DMS 273 (cell line): Measurements from ENCODE around the gene MPG.
"Not testable (repeated sequence)": the region's sequence is repeated elsewhere in the genome, so short reads cannot be mapped to it uniquely, and the experiment has no call there.

ENCODE experiments used
- DNase-seq: peaks from one replicate; lab custom pipeline; 2025; ENCODE audit not compliant: unreplicated experiment; lab: John Stamatoyannopoulos, UW

MPG gene, protein sequence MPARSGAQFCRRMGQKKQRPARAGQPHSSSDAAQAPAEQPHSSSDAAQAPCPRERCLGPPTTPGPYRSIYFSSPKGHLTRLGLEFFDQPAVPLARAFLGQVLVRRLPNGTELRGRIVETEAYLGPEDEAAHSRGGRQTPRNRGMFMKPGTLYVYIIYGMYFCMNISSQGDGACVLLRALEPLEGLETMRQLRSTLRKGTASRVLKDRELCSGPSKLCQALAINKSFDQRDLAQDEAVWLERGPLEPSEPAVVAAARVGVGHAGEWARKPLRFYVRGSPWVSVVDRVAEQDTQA

DNA sequence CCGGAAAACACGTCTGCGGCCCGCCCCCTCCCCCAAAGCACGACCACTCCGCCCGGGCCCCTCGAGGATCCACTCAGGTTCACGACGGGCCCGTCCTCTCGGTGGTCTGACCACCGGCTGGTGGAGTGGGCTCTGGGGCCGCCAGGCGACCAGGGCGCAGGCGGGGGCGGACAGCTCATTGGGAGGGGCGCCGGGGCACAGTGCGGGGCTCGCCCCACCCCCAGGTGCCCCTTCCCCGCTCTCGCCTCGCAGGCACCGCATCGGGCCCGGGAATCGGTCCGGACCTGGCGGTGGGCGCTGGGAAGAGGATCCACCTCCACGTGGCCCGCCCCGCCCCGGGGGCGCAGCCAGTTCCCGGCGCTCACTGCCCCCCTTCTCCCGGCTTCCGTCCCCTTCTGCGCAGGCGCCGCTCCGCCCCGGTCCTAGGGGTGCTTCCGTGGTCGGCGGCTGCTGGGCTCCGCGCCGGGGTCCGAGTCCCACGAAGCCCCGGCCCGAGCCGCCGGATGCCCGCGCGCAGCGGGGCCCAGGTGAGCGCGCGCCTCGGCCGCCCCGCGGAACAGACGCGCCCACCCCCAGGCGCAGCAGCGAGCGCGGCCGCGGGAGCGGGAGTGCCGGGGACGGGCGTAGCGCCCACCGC, at the start of gene MPG:
Gene MPG, plus strand, starts transcription at position 419 of the 637 bp plus-strand sequence. Its CDS starts 85 bp downstream, at position 504.
- peak; percentile 89 for DNase-seq

DNA sequence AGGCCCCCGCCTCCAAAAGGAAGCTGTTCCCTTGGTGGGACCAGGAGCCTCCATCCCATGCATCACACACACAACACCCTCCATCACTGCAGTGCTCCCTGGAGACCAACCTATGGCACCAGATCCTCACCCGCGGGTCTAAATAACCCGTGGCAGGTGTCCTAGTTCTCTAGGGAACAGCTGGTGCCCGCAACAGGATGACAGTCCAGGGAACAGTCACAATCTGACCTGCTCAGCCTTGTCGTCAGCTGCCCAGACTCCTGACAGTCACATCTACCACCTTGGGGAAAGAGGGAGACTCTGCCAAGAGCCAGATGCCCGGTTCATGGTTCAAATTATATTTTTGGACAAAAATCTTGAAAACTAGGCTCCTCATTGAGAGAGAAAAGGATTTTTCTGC, 47.4 kb upstream of the MPG start:
- DNase-seq, result not testable (repeated sequence)

DNA sequence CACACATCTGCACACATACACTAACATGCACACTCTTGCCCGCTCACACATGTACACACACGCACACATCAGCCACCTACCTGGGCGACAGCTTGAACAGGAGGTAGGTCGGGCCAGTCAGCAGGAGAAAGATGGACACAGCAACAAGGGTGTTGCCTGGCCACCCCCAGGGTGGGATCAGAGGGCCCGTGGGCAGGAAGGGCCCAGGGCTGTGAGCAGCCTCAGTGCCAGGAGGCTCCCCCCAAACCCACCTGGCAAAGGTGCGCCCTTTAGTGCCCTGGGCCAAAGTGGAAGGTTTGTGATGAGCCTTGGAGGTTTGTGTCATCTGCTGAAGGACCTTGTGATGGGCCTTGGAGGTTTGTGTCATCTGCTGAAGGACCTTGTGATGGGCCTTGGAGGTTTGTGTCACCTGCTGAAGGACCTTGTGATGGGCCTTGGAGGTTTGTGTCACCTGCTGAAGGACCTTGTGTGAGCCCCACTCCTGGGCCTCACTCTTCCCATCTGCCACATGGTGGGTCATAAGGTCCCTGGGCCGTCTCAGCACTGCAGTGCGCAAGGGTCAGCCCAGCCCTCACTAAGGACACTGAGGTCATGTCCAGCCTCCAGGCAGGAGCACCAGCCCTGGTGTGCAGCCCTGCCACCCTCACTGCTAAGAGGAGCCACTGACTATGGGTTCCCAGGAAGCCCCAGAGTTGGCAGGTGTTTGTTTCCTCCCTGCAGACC, 44.7 kb upstream of the MPG start:
- not testable (repeated sequence) for DNase-seq

DNA sequence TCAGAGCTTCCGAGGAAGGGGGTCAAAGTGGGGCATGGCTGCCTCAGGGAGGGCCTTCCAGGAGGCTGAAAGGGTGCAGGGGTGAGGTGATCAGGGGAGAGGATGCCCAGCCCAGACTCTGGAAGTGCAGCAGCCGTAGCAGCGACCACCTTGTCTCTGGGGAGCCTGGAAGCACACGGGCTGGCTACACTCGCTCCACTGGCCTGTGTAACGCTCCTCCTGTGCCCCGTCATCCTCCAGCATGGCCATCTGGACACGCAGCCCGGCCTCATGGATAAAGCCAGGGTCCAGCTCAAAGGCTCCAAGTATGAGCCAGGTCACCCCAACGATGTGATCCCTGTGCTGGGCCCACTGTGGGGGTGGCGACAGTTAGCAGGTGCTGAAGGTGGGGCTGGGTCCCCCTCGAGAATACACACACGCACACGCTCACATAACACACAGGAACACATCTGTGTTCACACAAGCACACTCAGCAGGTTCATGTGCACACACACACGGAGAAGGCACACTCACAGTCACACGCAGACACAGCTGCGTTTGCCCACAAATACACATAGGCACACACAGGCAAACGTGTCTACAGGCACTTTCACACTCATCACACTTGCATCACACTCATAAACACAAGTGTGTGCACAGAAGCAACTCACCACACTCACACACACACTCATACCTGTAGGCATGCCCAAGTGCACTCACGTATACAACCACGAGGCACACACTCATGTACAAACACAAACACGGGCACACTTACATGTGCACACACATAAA, 44.0 kb upstream of the MPG start:
- no peak for DNase-seq

DNA sequence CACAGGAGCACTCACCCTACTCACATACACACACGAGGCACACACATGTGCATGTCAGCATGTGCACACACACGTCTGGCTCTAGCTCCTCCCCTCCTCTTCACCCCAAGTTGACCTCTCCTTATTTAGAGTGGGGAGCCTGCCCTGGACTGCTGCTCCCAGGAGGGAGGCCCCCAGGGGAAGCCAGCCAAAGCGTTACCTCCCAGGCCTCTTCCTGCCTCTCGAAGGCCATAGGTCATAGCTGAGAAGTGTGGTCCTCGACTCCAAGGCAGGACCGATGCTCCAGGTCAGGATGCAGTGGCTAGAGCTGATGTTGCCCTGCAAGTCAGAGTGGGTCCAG, 43.4 kb upstream of the MPG start:
- no peak for DNase-seq

DNA sequence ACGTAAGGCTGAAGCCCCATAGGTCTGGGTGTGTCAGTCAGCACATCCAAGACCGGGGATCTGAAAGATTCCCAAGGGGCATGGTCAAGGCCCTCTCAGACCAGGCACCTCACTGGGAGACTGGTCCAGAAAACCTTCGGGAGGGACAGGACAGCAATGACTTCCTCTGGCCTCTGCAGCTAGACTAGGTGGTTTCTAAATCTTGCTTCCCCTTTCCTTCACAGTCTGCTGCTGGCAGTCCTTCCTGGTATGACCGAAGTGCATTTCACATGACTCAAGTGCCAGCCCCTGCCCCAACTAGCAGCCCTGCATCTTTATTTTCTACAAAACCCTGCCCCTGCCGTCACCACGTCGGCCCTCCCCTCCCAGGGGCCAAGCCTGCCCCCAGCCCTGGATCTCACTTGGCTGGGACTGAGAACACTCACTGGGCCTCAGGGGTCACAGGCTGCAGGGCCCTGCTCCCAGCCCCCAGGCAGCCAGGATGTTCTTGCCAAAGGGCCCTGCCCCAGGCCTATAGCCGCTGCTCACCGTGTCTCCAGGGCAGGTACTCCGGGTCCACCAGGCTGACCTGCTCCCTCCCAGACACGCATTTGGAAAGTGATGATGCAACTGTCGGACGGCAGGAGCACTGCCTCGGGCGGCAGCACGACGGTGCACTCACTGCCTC, 42.9 kb upstream of the MPG start:
- no peak for DNase-seq

DNA sequence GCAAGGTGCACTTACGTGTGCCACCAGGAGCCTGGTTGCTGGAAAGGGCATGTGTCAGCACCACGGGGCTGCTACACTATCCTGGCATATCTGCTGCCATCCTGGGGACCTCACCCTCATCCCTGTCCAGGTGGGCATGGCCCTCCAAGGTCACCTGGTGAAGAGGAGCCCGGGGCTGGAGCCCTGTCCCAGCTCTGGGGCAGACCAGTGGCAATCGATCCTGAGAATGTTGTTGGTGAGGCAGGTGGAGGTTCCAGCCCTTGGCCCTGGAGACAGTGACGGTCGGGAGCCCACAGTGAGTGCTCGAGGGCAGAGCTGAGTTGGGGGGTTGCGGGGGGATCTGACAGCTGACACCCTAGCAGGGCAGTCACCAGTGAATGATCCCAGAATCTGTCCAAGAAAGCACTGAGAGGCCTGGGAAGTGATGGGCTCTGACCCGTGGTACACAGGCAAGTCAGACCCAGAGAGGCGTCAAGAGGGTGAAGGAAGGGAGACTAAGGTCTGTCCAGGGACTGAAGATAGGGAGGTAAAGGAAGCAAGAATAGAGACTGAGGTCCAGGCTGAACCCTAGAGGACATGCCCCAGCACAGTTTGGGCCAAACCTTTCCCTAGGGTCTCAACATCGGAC, 42.2 kb upstream of the MPG start:
- DNase-seq, result no peak

DNA sequence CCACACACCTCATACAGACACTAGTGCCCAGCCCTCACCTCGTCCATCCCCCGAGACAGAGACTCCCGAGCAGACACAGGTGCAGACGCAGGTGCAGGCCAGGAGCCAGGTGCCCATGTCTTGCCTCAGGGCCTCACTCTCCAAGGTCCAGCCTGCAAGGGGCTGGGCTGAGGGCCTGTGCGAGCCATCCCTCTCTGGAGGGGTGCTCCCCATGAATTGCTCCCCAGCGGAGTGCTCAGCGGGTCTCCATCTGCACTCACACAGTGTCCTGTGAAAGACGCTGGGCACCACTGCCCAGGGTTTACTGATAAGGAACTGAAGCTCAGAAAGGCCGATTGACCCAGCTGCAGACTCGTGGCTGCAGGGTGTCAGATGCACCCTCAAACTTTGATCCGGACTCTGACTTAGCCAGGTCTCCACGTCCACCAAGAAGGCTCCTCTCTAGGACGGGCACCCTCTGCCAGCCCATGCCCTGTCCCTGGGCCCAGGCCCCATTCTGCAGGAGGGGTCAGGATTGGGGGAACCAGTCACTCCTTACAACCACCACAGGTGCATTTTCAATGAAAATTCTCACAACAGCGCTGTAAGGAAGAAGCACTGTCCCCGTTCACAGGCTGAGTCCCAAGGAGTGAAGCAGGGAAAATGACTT, 41.6 kb upstream of the MPG start:
- no peak for DNase-seq

DNA sequence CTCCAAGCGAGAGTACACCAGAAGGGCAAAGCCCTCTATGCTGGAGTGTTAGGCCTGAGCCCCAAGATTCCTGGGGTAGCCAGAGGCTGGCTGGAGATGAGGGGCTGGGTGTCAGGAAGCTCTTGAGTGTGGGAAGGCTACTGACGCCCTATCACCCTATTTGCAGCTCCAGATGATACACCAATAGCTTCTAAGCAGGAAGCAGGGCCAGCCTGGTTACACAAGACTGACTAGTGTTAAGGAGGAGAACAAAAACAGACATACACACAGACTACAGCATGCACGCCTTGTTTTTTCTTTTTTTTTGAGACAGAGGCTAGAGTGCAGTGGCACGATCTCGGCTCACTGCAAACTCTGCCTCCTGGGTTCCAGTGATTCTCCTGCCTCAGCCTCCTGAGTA, 40.5 kb upstream of the MPG start:
- no peak for DNase-seq

DNA sequence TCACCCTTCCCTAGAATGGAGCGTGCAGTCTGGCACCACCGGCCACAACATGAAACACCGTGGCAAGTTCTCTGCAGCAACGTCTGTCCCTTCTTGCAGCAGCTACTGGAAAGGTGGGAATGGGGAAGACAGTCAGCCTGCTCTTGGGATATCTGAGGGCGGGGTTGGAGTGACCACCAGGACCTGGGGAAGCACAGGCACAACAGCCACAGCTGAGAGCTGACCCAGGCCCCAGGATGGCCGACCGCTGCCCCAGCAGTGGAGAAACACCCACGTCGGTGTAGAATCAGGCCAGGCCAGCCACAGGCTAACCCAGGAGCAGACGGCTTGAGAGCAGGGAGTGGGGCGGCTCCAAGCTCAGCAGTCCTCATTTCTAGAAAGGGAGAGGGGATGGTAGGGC, 39.8 kb upstream of the MPG start:
- DNase-seq, result not testable (repeated sequence)

DNA sequence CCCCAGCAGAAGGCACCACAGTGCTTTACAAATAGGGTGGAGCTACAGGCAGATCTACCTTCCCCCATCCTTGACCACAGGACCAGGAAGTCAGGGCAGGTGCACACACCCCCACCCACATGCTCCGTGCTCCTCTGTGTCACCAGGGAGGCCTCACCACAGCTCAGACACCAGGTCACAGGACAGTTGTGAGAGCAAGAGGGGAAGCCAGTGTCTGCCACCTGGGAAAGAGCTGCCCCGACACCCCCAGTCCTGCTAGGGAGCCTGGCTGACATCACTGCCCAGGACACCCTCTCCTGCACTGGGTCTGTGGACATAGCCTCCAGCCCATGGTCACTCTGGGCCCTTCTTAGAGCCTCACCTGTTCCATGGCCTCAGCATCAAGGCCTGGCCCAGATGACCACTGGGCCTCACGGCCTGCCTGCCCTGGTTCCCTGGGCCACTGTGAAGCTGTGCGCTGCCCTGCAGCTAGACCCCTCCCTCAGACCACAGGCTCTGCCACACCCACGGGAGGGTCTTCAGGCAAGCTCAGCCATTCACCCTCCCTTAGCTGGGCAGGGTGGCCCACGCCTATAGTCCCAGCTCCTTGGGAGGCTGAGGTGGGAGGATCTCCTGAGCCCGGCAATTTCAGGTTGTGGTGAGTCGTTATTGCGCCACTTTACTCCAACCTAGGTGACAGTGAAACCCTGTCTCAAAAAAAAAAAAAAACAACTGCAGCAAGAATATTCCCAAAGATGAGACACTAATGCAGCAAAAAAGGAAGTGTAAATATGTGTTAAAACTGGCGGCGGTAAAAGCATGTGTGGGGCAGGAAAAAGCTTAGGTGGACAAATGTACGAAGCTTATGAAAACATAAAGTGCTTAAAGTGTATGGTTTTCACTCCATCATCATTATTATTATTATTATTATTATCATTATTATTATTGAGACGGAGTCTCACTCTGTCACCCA, 38.8 kb upstream of the MPG start:
- DNase-seq, result no peak

DNA sequence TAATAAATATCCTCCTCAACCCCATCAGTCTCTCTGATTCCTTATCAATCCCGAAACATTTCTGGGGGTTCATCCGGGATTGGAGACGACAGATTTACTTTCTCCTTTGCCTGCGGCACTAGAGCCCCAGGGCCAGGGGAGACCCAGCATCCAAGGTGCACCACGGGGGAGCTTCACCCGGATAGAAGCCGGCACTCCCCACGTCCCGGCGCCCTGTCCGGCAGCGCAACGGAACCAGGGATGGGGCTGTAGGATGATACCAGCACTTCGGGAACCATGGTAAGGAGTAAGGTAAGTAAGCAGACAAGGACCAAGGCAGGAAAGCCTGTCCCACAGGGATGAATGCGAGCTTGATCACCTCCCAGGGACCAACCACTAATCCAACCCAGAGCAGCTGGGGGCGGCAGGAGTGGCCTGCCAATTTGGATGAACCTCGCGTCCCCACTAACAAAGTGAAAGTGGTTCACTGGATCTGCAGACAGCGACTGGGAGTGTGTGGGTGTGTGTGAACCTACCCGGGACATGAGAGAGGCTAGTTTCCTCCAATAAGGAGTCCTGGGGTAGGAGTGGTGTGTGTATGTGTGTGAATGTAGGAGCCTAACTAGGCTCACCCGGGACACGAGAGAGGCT, 36.5 kb upstream of the MPG start:
- DNase-seq, result no peak

DNA sequence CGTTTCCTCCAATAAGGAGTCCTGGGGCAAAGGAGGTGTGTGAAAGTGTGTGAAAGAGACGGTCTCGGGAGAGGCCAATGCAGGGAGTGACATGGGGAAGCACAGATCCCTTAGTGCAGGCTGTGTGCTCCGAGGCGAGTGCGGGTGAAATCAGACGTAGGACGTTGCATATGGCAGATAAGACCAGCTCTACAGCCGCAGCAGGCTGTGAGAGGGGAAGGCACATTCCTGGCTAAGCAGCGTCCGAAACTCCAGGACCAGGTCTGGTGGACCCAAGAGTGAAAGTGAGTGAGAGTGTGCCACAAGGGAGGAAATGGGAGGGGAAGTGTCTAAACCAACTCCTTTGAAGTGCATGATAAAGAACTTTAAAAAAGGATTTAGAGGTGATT, 36.0 kb upstream of the MPG start:
- DNase-seq, result no peak

DNA sequence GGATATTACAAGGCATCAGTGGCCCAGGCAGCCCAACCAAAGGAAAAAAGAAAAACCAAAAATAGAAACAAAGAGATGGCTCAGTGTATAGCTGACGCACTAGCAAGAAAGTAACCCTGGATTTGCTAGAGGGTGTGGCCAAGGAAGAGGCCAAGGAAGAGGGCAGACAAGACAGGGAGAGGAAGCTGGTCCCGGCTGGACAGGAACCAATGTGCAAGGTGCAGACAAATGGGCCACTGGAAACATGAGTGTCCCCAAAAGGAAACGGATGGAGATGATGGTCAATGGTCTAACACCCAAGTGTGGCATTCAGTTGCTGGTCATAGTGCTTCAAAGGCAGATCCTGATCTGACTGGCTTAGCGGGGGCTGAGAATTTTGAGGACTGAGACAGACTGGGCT, 35.3 kb upstream of the MPG start:
- DNase-seq, result no peak

DNA sequence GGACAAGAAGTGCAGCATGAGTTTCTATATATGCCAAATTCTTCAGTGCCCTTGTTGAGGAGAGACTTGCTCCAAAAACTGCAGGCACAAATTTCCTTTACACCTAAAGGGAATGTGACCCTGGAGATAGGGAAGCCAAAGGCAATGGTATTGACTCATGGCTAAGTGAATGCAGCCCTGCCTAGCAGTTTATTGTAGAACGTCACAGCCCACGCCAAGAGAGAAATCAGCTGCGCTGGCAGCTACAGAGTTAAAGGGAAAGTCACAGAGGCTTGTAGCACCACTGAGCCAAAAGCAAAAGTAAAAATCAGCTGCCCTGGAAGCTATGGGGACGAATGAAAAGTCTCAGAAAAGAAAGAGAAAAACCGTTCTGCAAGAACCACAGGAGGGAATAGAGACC, 34.7 kb upstream of the MPG start:
- no peak for DNase-seq

DNA sequence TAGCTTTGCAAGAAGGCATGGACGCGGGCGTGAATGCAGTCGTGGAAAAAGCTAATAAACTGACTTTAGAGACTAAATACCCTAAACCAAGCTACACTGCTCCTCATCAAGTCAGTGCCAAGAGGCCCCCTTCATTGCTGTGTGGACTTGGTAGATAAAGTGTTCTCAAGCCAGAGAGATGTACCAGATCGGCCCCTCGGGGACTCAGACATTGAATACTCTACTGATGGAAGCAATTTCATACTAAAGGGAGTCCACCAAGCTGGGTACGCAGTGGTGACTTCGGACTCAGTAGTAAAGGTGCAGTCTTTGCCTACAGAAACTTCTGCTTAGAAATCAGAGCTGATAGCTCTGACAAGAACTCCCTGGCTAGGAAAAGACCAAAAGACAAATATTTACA, 33.4 kb upstream of the MPG start:
- DNase-seq, result no peak

DNA sequence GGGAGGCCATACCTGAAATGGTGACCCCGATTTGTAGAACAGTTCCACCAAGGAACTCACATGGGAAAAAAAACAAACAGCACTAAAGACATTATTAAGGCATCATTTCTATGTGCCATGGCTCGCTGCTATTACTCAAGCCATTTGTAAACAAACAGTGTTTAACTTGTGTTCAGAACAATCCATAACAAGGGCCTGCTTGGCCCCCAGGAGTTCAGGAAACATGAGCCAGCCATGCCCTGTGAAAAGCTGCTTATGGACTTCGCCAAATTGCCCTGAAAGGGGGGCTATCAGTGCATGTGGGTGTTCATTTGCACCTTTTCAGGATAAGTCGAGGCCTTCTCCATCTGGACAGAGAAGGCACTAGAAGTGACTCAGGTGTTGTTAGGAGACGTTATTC, 32.6 kb upstream of the MPG start:
- DNase-seq, result no peak

DNA sequence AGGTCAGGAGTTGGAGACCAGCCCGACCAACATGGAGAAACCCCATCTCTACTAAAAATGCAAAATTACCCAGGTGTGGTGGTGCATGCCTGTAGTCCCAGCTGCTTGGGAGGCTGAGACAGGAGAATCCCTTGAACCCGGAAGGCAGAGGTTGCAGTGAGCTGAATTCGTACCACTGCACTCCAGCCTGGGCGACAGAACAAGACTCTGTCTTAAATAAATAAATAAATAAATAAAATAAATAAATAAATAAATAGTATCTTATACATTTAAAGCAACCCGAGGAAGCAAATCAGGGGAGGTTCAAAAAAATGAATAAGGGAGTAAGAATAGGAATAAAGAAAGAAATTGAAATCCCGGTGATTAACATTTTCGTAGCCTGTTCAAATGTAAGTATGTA, 31.5 kb upstream of the MPG start:
- DNase-seq, result not testable (repeated sequence)

DNA sequence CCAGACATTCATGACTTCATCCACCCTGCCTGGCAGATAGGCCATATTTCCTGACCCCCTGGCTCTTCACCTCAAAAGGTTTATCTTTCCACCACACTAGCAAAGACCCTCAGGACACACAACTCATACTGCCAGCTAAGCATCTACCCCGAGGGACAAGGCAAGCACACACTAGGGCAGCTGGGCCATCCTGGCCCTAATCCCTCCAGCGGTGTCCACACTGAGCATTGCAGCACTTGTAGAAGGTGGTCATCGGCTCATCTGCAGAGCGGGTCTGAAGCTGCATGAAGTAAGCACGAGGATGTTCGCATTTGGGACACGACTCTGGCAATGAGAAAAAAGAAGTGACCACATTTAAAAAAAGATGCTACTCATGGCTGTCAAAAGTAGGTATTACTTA, 30.8 kb upstream of the MPG start:
- DNase-seq, result no peak
